DOHH2 (cell line): ENCODE results near the gene ADGRB3.

Experiments
- H3F3A ChIP-seq: fragments of 200-600 bp; sonication (generic), shearing (Covaris generic); 2 replicates; pipeline ENCODE4 v1.6.0; 2016; ENCODE audit warnings: antibody characterized with exemption, mild to moderate bottlenecking; ENCODE audit not compliant: control insufficient read depth, insufficient read depth
- H3K27ac ChIP-seq: fragments of 200-600 bp; sonication (generic); 2 replicates; pipeline ENCODE4 v1.5.1; 2014; ENCODE audit warnings: low read depth, mild to moderate bottlenecking, low read length, moderate library complexity
- H3K27me3 ChIP-seq: fragments of 200-600 bp; sonication (generic); 2 replicates; pipeline ENCODE4 v1.6.1; 2014; ENCODE audit warnings: mild to moderate bottlenecking, low read length, mixed read lengths; ENCODE audit not compliant: control insufficient read depth
- H3K36me3 ChIP-seq: fragments of 200-600 bp; sonication (generic); 2 replicates; pipeline ENCODE4 v1.6.1; 2014; ENCODE audit warnings: mild to moderate bottlenecking, low read length, moderate library complexity, mixed read lengths; ENCODE audit not compliant: control insufficient read depth
- H3K4me1 ChIP-seq: fragments of 200-600 bp; sonication (generic); 2 replicates; pipeline ENCODE4 v1.6.1; 2014; ENCODE audit warnings: mild to moderate bottlenecking, low read length, mixed read lengths; ENCODE audit not compliant: control insufficient read depth
- H3K4me2 ChIP-seq: fragments of 200-600 bp; sonication (generic); 2 replicates; pipeline ENCODE4 v1.6.0; 2014; ENCODE audit warnings: mild to moderate bottlenecking, low read length, moderate library complexity
- H3K4me3 ChIP-seq: fragments of 200-600 bp; sonication (generic); 2 replicates; pipeline ENCODE4 v1.5.1; 2014; ENCODE audit warnings: mild to moderate bottlenecking, low read length, mixed read lengths
- H3K79me2 ChIP-seq: fragments of 200-600 bp; sonication (generic); 2 replicates; pipeline ENCODE4 v1.6.1; 2014; ENCODE audit warnings: mild to moderate bottlenecking, low read length, mixed read lengths; ENCODE audit not compliant: control insufficient read depth
- H3K9me2 ChIP-seq: fragments of 200-600 bp; sonication (generic); replicated peaks from 2 replicates; pipeline ENCODE4 v1.6.1; 2014; ENCODE audit warnings: mild to moderate bottlenecking, low read length, mixed read lengths; ENCODE audit not compliant: control insufficient read depth
- H3K9me3 ChIP-seq: fragments of 200-600 bp; sonication (generic); 2 replicates; pipeline ENCODE4 v1.6.1; 2014; ENCODE audit warnings: antibody characterized with exemption, low read length, mixed read lengths; ENCODE audit not compliant: control insufficient read depth, insufficient read depth
- H4K20me1 ChIP-seq: fragments of 200-600 bp; sonication (generic); 2 replicates; pipeline ENCODE4 v1.6.0; 2014; ENCODE audit warnings: low read depth, mild to moderate bottlenecking, antibody characterized with exemption, low read length, moderate library complexity; ENCODE audit not compliant: control insufficient read depth, insufficient read depth
- EZH2phosphoT487 ChIP-seq: fragments of 200-600 bp; sonication (generic); IDR thresholded peaks from 2 replicates; pipeline ENCODE4 v1.6.1; 2017; ENCODE audit warnings: borderline replicate concordance, mild to moderate bottlenecking, antibody characterized with exemption, low read length, moderate library complexity, mixed read lengths
- TF ChIP-seq, protein P1 (sequence below): fragments of 200-600 bp; sonication (generic); IDR thresholded peaks from one replicate; pipeline ENCODE4 v1.5.1; 2014; ENCODE audit warnings: antibody characterized with exemption, mild to moderate bottlenecking, low read depth, low read length; ENCODE audit not compliant: poor library complexity, severe bottlenecking

ADGRB3 gene

DNA sequence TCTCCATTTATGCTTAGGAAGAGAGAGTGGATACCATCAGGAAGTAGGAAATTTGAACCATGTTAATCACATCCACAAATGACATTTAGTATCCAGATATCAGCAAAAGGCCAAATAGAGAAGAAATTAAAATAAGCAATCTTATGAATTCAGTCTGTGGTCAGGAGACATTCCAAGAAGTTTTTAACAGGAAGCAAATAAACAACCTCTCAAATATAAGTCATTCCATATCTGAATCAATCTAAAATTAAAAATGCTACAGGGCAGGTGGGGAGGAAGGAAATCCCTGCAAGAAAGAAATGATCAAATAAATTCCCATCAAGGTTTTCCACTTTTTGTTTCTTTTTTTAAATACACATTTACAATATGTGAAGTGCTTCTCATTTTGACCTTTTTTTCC is 641.1 kb downstream of the ADGRB3 start:
- no peak overlapping the region for H3K27ac ChIP-seq
- H3K4me3 ChIP-seq: no peak overlapping the region
- no peaks in the 10 kb centered on the region for H3K36me3 ChIP-seq
- TF ChIP-seq, protein P1, sequence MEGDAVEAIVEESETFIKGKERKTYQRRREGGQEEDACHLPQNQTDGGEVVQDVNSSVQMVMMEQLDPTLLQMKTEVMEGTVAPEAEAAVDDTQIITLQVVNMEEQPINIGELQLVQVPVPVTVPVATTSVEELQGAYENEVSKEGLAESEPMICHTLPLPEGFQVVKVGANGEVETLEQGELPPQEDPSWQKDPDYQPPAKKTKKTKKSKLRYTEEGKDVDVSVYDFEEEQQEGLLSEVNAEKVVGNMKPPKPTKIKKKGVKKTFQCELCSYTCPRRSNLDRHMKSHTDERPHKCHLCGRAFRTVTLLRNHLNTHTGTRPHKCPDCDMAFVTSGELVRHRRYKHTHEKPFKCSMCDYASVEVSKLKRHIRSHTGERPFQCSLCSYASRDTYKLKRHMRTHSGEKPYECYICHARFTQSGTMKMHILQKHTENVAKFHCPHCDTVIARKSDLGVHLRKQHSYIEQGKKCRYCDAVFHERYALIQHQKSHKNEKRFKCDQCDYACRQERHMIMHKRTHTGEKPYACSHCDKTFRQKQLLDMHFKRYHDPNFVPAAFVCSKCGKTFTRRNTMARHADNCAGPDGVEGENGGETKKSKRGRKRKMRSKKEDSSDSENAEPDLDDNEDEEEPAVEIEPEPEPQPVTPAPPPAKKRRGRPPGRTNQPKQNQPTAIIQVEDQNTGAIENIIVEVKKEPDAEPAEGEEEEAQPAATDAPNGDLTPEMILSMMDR: no peak
- no peak for TF ChIP-seq EZH2phosphoT487
- H3K27me3 ChIP-seq: no peaks in the 10 kb centered on the region
- H3K9me3 ChIP-seq: no peaks in the 10 kb centered on the region
- H3K4me2 ChIP-seq: no peak overlapping the region
- no peaks in the 10 kb centered on the region for H3F3A ChIP-seq
- no peaks in the 10 kb centered on the region for H4K20me1 ChIP-seq
- no peaks in the 10 kb centered on the region for H3K9me2 ChIP-seq
- no peaks in the 10 kb centered on the region for H3K79me2 ChIP-seq
- no peaks in the 10 kb centered on the region for H3K4me1 ChIP-seq

DNA sequence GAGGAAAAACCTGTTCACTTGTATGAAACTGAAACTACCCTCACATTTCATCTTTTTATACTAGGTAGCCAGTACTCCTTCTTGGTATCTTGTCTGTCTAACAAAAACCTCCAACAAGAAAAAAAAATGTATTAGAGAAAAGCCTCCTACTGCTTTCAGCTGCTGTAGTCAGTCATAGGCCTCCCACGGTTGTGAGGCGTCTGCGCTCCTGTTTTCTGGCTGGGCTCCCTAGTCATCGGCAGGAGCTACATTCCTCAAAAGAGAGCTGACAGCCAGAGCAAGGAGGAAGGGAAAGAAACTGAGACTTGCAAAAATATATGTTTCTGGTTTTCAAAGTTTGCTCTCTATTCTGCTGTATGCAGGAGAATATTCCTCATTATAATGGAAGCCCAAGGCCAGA is 644.7 kb downstream of the ADGRB3 start:
- Histone ChIP-seq H3K9me3 (no peaks in the 10 kb centered on the region), H4K20me1 (no peaks in the 10 kb centered on the region), H3K27ac (no peak overlapping the region), H3K4me1 (no peaks in the 10 kb centered on the region), H3K27me3 (no peaks in the 10 kb centered on the region), H3K9me2 (no peaks in the 10 kb centered on the region), H3K36me3 (no peaks in the 10 kb centered on the region), H3F3A (no peaks in the 10 kb centered on the region), H3K4me2 (no peak overlapping the region), H3K4me3 (no peak overlapping the region), H3K79me2 (no peaks in the 10 kb centered on the region)
- TF ChIP-seq, protein P1: no peak
- no peak for TF ChIP-seq EZH2phosphoT487

DNA sequence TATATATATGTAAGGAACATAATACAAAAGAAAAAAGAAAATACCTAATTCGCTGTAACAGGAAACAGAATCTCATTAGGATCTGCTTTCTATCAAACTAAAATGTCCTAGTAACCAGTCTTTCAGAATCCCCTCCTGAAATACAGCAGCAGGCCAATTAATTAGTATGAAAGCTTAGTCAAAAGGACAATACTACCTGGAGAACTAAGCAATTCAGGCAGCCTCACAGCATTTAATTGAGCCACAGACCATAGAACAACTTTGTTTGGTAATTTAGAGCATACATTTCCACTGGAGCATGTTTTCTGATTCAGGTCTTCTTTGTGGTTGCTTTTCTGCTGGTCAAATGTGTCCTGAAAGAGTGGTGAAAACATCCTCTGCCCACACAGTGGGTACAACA is 645.8 kb downstream of the ADGRB3 start:
- Histone ChIP-seq H3K4me1 (no peaks in the 10 kb centered on the region), H3K27ac (no peak overlapping the region), H3K79me2 (no peaks in the 10 kb centered on the region), H4K20me1 (no peaks in the 10 kb centered on the region), H3K4me3 (no peak overlapping the region), H3K36me3 (no peaks in the 10 kb centered on the region), H3K27me3 (no peaks in the 10 kb centered on the region), H3K9me3 (no peaks in the 10 kb centered on the region), H3K9me2 (no peaks in the 10 kb centered on the region), H3K4me2 (no peak overlapping the region), H3F3A (no peaks in the 10 kb centered on the region)
- TF ChIP-seq EZH2phosphoT487: no peak
- TF ChIP-seq, protein P1: no peak
